Caco-2 (cell line): Measurements from ENCODE around the gene SVEP1. TPM values are rescaled to one million over a fixed set of nuclear protein-coding genes. Genes with fewer than 3 reads are reported as not detected.

Experiments
- BruUV-seq: library from RNA; stranded (reverse); fragments of 400-500 nt; replicated peaks from 2 replicates; lab custom pipeline; 2021; lab: Mats Ljungman, UMichigan
- CTCF ChIA-PET: fragments of 300-600 bp; sonication (Branson Sonifier 250); formaldehyde crosslinking; loops from one replicate; lab custom pipeline; 2022; ENCODE audit warnings: antibody characterized with exemption; lab: Charles Lee
- POLR2A ChIA-PET: fragments of 300-600 bp; sonication (Branson Sonifier 250); formaldehyde crosslinking; loops from one replicate; lab custom pipeline; 2022; ENCODE audit warnings: antibody characterized with exemption; lab: Charles Lee
- DNase-seq, 2 experiments: peaks; one replicate each; pipeline versions ENCODE4 v3.0.0 to v3.0.0-alpha.2; 2020 to 2022
- H3K27me3 ChIP-seq: replicated peaks from 2 replicates; pipeline ENCODE4 v1.6.0; 2011; ENCODE audit warnings: low read length; ENCODE audit not compliant: control insufficient read depth, insufficient read depth
- H3K36me3 ChIP-seq: 2 replicates; pipeline ENCODE4 v1.5.1; 2011; ENCODE audit warnings: low read length; ENCODE audit not compliant: control insufficient read depth, insufficient read depth
- H3K4me1 ChIP-seq: fragments of 250-450 bp; sonication (Bioruptor Pico); 2 replicates; pipeline ENCODE4 v1.5.1; 2020; ENCODE audit warnings: mild to moderate bottlenecking
- H3K4me3 ChIP-seq: 2 replicates; pipeline ENCODE4 v1.5.1; 2011; ENCODE audit warnings: low read depth, mild to moderate bottlenecking, control low read depth, low read length
- H3K9me3 ChIP-seq: fragments of 250-450 bp; sonication (Bioruptor Pico); 2 replicates; pipeline ENCODE4 v1.5.1; 2020; ENCODE audit warnings: mild to moderate bottlenecking, moderate library complexity
- H3K27ac Mint-ChIP-seq: one replicate; pipeline ENCODE4 v1.8.0; 2022; ENCODE audit warnings: mixed read lengths; ENCODE audit not compliant: unreplicated experiment
- H3K27me3 Mint-ChIP-seq: one replicate; pipeline ENCODE4 v1.8.0; 2022; ENCODE audit warnings: mixed read lengths; ENCODE audit not compliant: insufficient read depth, unreplicated experiment
- H3K36me3 Mint-ChIP-seq: one replicate; pipeline ENCODE4 v1.8.0; 2022; ENCODE audit warnings: mild to moderate bottlenecking, mixed read lengths; ENCODE audit not compliant: insufficient read depth, unreplicated experiment
- H3K4me1 Mint-ChIP-seq: one replicate; pipeline ENCODE4 v1.8.0; 2022; ENCODE audit warnings: low read depth, mixed read lengths; ENCODE audit not compliant: unreplicated experiment
- H3K4me3 Mint-ChIP-seq: one replicate; pipeline ENCODE4 v1.8.0; 2022; ENCODE audit warnings: mild to moderate bottlenecking, moderate library complexity, mixed read lengths; ENCODE audit not compliant: unreplicated experiment
- H3K9me3 Mint-ChIP-seq: one replicate; pipeline ENCODE4 v1.8.0; 2022; ENCODE audit warnings: mixed read lengths; ENCODE audit not compliant: unreplicated experiment
- CTCF ChIP-seq, 2 experiments: fragments of 200-600 bp in 1 of 2; IDR thresholded peaks; 1 replicate in 1 of 2; 2 replicates in 1 of 2; pipeline versions ENCODE4 v1.5.1 to v1.8.0; 2011 to 2022; ENCODE audit warnings: antibody characterized with exemption in 1 of 2, control low read depth in 1 of 2, inconsistent platforms in 1 of 2, low read depth in 1 of 2, low read length in 1 of 2, mild to moderate bottlenecking in 1 of 2, moderate library complexity in 1 of 2; ENCODE audit not compliant: insufficient read depth in 1 of 2, severe bottlenecking in 1 of 2, unreplicated experiment in 1 of 2
- intact Hi-C: fragments of 100-400 bp; cut with micrococcal nuclease; formaldehyde crosslinking; loops from one replicate; pipeline ENCODE4 v1.10.0; 2022; ENCODE audit not compliant: unreplicated experiment
- total RNA-seq: library from RNA; stranded (reverse); gene quantifications from 2 replicates; pipeline ENCODE4 v1.2.3, GENCODE V29; 2022

SVEP1 gene
- total RNA-seq, 1 experiment from 2014 or later: 2.9 TPM

GRCh38 chr9:110332766-110333165, 246.8 kb downstream of the SVEP1 start:
- H3K4me1 ChIP-seq: no peaks in the 10 kb centered on the region; the same call in 1 of the 2 replicates
- no peaks in the 10 kb centered on the region for H3K9me3 Mint-ChIP-seq
- intact Hi-C loops: no loop called here
- no peaks in the 10 kb centered on the region for H3K27me3 Mint-ChIP-seq
- BruUV-seq: no TSS peak
- H3K27me3 ChIP-seq: no peaks in the 10 kb centered on the region
- ChIA-PET POLR2A (no interaction called here), CTCF (no interaction called here)
- no peak for TF ChIP-seq CTCF (IDR thresholded peaks at IDR 0.05; ENCODE audit: insufficient read depth in 1 of 2, low read depth in 1 of 2, low read length in 1 of 2, severe bottlenecking in 1 of 2, unreplicated experiment in 1 of 2)
- no peak overlapping the region for H3K4me3 Mint-ChIP-seq
- H3K4me1 Mint-ChIP-seq: no peaks in the 10 kb centered on the region
- no peaks in the 10 kb centered on the region for H3K9me3 ChIP-seq
- H3K36me3 ChIP-seq: no peaks in the 10 kb centered on the region
- no peak overlapping the region for H3K4me3 ChIP-seq
- no peak overlapping the region for H3K27ac Mint-ChIP-seq
- no peaks in the 10 kb centered on the region for H3K36me3 Mint-ChIP-seq
- no peak for DNase-seq

- no peaks in the 10 kb centered on the region for H3K27me3 Mint-ChIP-seq
- no peaks in the 10 kb centered on the region for H3K9me3 Mint-ChIP-seq
- Histone ChIP-seq H3K4me3 (no peak overlapping the region), H3K4me1 (no peaks in the 10 kb centered on the region; the same call in 1 of the 2 replicates), H3K36me3 (no peaks in the 10 kb centered on the region), H3K9me3 (no peaks in the 10 kb centered on the region), H3K27me3 (no peaks in the 10 kb centered on the region)
- H3K36me3 Mint-ChIP-seq: no peaks in the 10 kb centered on the region
- no peaks in the 10 kb centered on the region for H3K4me1 Mint-ChIP-seq
- DNase-seq: no peak
- H3K27ac Mint-ChIP-seq: no peak overlapping the region
- no peak for TF ChIP-seq CTCF (IDR thresholded peaks at IDR 0.05; ENCODE audit: insufficient read depth in 1 of 2, low read depth in 1 of 2, low read length in 1 of 2, severe bottlenecking in 1 of 2, unreplicated experiment in 1 of 2)
- no peak overlapping the region for H3K4me3 Mint-ChIP-seq
- POLR2A ChIA-PET: no interaction called here
- CTCF ChIA-PET: no interaction called here
- BruUV-seq: no TSS peak
- intact Hi-C loops: no loop called here
Measured at GRCh38 chr9:110330484-110331105, 248.9 kb downstream of the SVEP1 start.

- H3K9me3 ChIP-seq: no peaks in the 10 kb centered on the region
- H3K27ac Mint-ChIP-seq: no peak overlapping the region
- no peak overlapping the region for H3K4me3 ChIP-seq
- no peaks in the 10 kb centered on the region for H3K27me3 ChIP-seq
- TF ChIP-seq CTCF (IDR thresholded peaks at IDR 0.05; ENCODE audit: insufficient read depth in 1 of 2, low read depth in 1 of 2, low read length in 1 of 2, severe bottlenecking in 1 of 2, unreplicated experiment in 1 of 2): no peak
- no peak for DNase-seq
- no peaks in the 10 kb centered on the region for H3K36me3 Mint-ChIP-seq
- POLR2A ChIA-PET: no interaction called here
- no peaks in the 10 kb centered on the region for H3K27me3 Mint-ChIP-seq
- BruUV-seq: no TSS peak
- CTCF ChIA-PET: no interaction called here
- H3K9me3 Mint-ChIP-seq: no peaks in the 10 kb centered on the region
- intact Hi-C loops: no loop called here
- no peaks in the 10 kb centered on the region; the same call in 1 of the 2 replicates for H3K4me1 ChIP-seq
- H3K4me1 Mint-ChIP-seq: no peaks in the 10 kb centered on the region
- no peak overlapping the region for H3K4me3 Mint-ChIP-seq
- H3K36me3 ChIP-seq: no peaks in the 10 kb centered on the region
Measured at GRCh38 chr9:110329639-110330230, 249.8 kb downstream of the SVEP1 start.
